BJ (cell line): ENCODE measurements around the gene PRKG2. TPM values are rescaled to one million over a fixed set of nuclear protein-coding genes. Genes with fewer than 3 reads are reported as not detected.

Source experiments
- CTCF ChIA-PET: fragments of 350-600 bp; formaldehyde crosslinking; extraction: SDS; loops from one replicate; lab custom pipeline; 2021; ENCODE audit warnings: antibody characterized with exemption, inconsistent platforms; lab: Yijun Ruan, JAX
- POLR2A ChIA-PET: fragments of 300-600 bp; sonication (Branson Sonifier 250); formaldehyde crosslinking; extraction: SDS; loops from one replicate; lab custom pipeline; 2021; ENCODE audit warnings: antibody characterized with exemption; lab: Charles Lee
- DNase-seq: peaks from one replicate; pipeline ENCODE4 v3.0.0-alpha.2; 2011; ENCODE audit warnings: low read depth
- H3K27me3 ChIP-seq: 2 replicates; pipeline ENCODE4 v1.6.0; 2011; ENCODE audit warnings: low read length; ENCODE audit not compliant: control insufficient read depth, insufficient read depth
- H3K36me3 ChIP-seq: 2 replicates; pipeline ENCODE4 v1.5.1; 2011; ENCODE audit warnings: low read length; ENCODE audit not compliant: control insufficient read depth, insufficient read depth
- H3K4me3 ChIP-seq: 2 replicates; pipeline ENCODE4 v1.5.1; 2011; ENCODE audit warnings: low read depth, mild to moderate bottlenecking, control low read depth, low read length
- CTCF ChIP-seq: IDR thresholded peaks from 2 replicates; pipeline ENCODE4 v1.5.1; 2011; ENCODE audit warnings: low read depth, mild to moderate bottlenecking, control low read depth, inconsistent platforms, low read length, moderate library complexity; ENCODE audit not compliant: insufficient read depth
- polyA plus RNA-seq: library from polyadenylated mRNA; depleted of rRNA; stranded (reverse); fragments of >200 nt; gene quantifications from 2 replicates; pipeline ENCODE4 v1.2.3, GENCODE V29; 2011

PRKG2 gene
- polyA plus RNA-seq, 1 experiment = 0.16 TPM

- Histone ChIP-seq H3K4me3 (no peak overlapping the region), H3K36me3 (no peaks in the 10 kb centered on the region), H3K27me3 (peaks cover 22% of the 10 kb centered on the region)
- no peak for TF ChIP-seq CTCF
- ChIA-PET CTCF (no interaction called here), POLR2A (no interaction called here)
- DNase-seq = no peak
These were observed 2.8 kb upstream of the PRKG2 start for GRCh38 chr4:81217779-81218178.

GRCh38 chr4:81215931-81216330 lies 909 bp upstream of the PRKG2 start:
- no peak for DNase-seq
- ChIA-PET POLR2A (interaction anchor here (0.6 kb wide), 1 partner anchor 99 kb away, joined by 3 read pairs; no protein-coding TSS in a partner anchor), CTCF (interaction anchor here (0.6 to 1.7 kb wide), 2 partner anchors 176 to 1058 kb away, joined by 3 to 4 read pairs; no protein-coding TSS in a partner anchor)
- H3K36me3 ChIP-seq = no peaks in the 10 kb centered on the region
- no peak overlapping the region for H3K4me3 ChIP-seq
- peaks cover 22% of the 10 kb centered on the region for H3K27me3 ChIP-seq
- no peak for TF ChIP-seq CTCF

- CTCF ChIA-PET = interaction anchor here (1.6 to 2.3 kb wide), 2 partner anchors 137 to 144 kb away, joined by 5 to 10 read pairs; no protein-coding TSS in a partner anchor
- no peak for DNase-seq
- Histone ChIP-seq H3K27me3 (peaks cover 19% of the 10 kb centered on the region), H3K36me3 (no peaks in the 10 kb centered on the region), H3K4me3 (peak overlapping the region; percentile 52)
- POLR2A ChIA-PET = interaction anchor here (0.6 kb wide), 1 partner anchor 1320 kb away, joined by 37 read pairs; no protein-coding TSS in a partner anchor
- TF ChIP-seq CTCF = no peak
These were observed 710 bp downstream of the PRKG2 start for GRCh38 chr4:81214144-81214880.

GRCh38 chr4:81213671-81214070 lies 1.4 kb downstream of the PRKG2 start:
- Histone ChIP-seq H3K4me3 (no peak overlapping the region), H3K27me3 (peaks cover 19% of the 10 kb centered on the region), H3K36me3 (no peaks in the 10 kb centered on the region)
- ChIA-PET CTCF (interaction anchor here (2.3 kb wide), 1 partner anchor 138 kb away, joined by 10 read pairs; no protein-coding TSS in a partner anchor), POLR2A (interaction anchor here (0.6 kb wide), 2 partner anchors 934 to 1320 kb away, joined by 3 to 37 read pairs; no protein-coding TSS in a partner anchor)
- no peak for DNase-seq
- TF ChIP-seq CTCF = no peak

GRCh38 chr4:81211956-81212355 lies 3.1 kb downstream of the PRKG2 start:
- ChIA-PET POLR2A (no interaction called here), CTCF (interaction anchor here (1.1 to 1.6 kb wide), 2 partner anchors 9 to 140 kb away, joined by 5 to 6 read pairs; no protein-coding TSS in a partner anchor)
- H3K4me3 ChIP-seq = no peak overlapping the region
- H3K27me3 ChIP-seq = peaks cover 18% of the 10 kb centered on the region
- no peaks in the 10 kb centered on the region for H3K36me3 ChIP-seq
- no peak for DNase-seq
- TF ChIP-seq CTCF = no peak
